Measurements from ENCODE around the gene EXOSC9.

Gene EXOSC9

DNA sequence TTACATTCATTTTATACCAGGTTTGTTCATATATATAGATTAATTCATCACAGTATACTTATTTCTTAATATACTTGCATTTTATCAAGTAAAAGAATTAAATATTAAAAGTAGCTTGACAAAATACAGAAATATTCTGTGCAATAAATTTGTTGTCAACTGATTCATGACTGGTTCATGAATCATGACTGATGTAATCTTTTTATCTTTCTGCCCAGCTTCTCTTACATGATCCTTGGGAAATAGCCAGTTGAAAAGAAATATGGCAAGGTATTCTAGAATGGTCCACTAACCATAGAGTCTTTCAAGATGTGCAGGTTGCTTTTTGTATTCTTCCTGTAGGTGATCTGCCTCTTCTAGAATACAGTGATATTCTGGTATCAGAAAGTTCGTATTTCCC lies 26.7 kb downstream of the EXOSC9 start:
- no peak for DNase-seq

DNA sequence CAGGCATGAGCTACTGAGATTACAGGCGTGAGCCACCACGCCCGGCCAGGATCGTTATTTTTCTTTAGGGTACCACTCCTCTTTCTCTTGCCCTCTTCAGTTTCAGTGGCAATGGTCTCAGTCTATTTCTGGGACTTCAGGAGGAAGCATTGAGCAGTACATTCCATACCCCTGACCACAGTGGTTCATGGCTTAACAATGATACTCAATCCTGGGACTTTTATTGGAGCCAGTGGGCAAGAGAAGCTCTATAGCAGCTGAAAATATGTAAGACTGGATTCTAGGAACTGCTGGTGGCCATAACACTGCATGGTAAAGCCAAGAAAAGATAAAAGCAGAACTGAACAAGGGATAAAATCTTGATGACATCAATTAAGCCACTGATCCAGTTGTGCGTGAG lies 28.4 kb downstream of the EXOSC9 start:
- DNase-seq, result no peak

DNA sequence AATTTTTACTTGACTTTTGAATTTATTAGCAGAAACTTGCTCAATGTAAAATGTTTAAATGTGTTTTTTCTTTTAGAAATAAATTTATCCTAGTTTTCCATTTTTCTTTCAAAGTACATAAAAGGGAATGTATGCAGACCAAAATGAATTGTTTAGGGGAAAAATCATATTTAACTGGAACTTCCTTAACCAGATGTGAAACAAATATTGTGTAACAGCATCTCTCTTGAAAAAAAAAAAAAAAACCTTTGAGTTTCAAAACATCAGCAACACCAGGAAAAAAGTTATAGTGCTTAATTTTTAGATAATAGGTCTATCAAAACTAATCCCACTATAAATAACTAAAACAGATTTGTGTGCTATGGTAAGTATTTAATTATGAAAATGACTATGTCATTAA lies 37.0 kb downstream of the EXOSC9 start:
- no peak for DNase-seq

DNA sequence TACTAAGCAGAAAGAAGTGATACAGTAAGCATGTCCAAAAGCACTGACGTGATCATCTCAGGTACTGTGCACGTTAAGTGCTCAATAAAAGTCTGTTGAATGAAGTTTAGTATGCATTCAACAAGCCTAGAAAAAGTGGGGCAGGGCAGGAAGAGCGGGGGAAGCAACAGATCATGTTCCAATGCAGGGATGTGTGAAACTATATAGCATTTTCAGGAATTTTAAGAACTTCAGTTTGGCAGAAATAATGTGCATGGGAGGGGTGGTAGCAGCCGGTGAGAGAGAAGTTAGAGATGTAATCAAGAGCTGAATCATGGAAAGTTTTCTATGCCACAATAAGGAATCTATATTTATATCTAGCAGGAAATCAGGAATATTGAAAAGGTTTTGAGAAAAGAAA lies 41.7 kb downstream of the EXOSC9 start:
- DNase-seq, result no peak

DNA sequence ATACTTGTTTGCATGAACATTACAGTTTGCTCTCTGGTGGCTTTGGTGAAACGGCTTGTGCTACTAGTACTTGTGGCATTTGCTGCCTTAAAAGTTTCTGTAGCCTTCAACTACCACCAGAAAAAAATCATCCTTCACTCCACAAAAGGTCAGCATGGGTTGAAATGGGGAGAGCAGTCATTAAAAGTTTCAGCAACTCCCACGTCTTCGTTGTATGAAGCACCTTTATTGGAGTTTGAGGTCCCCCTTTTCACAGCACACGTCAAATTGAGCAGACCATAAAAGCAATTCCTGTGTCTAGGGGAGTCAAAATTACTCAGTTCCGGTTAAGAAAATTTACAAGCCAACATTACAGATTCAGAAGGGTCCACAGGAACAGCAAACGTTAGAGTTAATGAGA lies 45.5 kb downstream of the EXOSC9 start:
- DNase-seq, result no peak

DNA sequence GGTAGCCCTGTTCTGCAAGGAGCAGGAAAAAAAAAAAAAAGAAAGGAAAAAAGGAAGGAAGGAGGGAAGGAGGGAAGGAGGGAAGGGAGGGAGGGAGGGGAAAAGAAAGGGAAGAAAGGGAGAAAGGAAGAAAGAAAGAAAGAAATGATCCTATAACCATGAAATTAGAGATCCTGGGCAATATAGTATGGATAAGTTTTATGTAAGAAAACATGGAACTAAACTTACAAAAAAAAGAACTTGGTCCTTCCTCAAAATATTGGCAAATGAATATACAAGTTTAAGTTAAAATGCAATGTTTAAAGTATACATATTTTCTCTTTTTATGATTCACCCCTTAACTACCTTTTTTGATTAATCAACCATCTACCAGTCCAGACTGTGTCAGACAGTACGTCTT lies 50.2 kb downstream of the EXOSC9 start:
- no peak for DNase-seq

DNA sequence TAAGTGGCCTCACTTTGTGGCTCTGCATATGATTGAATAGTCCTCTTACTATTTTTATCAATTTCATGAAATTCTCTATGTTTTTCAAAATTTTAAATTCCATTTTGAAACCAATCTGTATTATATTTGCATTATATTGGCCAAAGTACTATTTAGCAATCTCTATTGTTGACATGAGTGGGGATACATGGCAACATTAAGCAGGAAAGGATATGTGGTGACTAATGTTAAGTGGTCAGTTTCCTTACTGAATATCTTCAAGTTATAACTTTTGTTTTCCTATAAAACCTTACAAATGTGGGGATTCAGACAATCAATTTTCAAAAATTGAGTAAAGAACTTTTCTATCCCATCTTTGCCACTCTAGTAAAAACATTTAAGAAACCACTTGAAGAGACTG lies 59.0 kb downstream of the EXOSC9 start:
- DNase-seq, result no peak

DNA sequence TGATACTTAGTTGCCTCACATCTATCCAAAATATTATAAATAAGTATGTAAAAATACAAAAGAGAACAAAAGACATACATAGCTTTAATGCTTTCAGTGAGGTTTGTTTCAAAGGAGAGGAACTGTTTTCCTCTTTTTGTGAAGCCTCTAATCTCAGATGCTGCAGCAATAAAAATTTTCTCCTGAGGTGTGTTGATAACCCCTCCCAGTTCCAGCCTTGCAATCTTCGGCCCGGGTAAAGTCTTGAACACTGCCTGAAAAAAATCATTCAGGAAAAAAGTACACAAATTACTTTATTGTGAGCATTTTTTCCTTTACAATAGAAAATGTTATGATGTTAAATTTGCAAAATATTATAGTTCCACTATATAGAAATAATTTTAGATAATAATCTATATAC lies 60.3 kb downstream of the EXOSC9 start:
- DNase-seq, result no peak

DNA sequence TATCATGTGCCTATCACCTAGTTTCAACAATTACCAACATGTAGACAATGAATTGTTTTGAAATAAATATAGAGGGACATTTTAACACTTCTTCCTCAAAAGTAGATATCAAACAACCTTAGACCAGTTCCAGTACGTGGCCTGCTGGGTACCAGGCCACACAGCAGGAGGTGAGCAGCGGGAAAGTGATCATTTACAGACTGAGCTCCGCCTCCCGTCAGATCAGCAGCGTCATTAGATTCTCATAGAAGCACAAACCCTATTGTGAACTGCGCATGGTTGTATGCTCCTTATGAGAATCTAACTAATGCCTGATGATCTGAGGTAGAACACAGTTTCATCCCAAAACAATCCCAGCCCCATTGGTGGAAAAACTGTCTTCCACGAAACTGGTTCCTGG lies 62.7 kb downstream of the EXOSC9 start:
- no peak for DNase-seq
